Suppressor macrophage (primary cell): ENCODE data around the gene LRRC23.
"Not testable (repeated sequence)": the region's sequence is repeated elsewhere in the genome, so short reads cannot be mapped to it uniquely, and the experiment has no call there.

Experiments used
- DNase-seq, 4 experiments: peaks; one replicate each; pipeline ENCODE4 v3.0.0-alpha.2; 2020 to 2022
- total RNA-seq, 17 experiments: gene quantifications; one replicate each; lab custom pipeline; 2026; ENCODE audit warnings: mixed read lengths in 6 of 17, inconsistent platforms in 3 of 17; lab: John Stamatoyannopoulos, UW

Gene LRRC23
- total RNA-seq = 2.8 to 6.6 (median 4.2) reads per million in 17 experiments

DNA sequence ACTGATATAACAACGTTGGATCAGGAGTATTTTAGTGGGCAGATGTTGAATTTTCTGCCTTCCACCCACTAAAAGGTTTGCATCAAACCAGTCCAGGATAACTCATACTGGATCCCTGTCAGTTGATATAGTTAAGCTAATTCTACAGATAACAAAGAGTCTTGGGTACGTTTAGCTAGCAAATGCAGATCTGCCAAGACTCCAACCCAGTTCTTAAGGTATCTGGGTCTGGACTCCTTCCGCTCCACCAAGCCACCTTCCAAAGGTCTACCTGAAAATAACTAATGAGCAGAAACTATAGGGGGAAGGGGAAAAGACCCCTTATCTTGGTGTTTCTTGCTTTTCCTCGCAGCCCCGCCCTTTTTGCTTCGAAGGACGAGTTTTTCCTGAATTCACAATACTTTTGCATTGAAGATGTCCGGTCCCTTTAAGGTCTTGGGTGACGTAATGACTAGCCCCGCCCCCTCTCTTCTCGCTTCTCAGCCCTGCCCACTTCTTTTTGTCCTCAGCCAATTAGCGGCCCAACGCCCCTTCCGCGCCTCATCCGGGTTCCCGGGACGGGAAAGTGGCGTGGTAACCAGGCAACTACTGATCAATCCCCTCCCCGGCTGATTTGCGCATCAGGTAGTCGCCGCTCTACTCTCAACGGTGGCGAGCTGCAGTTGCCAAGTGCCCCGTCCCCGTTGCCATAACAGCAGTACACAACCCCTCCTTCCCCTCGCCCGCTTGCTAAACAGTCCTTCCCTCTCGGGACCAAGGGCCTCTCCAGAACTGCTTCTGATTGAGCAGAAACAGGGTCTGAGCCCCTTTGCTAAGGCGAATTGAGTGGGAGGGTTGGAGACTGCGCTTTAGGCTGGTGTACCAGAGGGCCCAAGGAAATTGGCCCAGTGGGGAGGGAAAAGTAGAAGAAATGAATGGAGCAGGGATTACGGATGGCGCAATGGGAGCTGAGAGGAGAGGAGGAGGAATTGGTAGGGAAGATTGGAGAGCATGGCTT lies at the start of gene LRRC23:
Gene LRRC23, plus strand, starts transcription at position 543 of the 997 bp plus-strand sequence. CDS start 812 bp downstream, outside the sequence.
- peak; percentile 95 to 98 (median 96) for DNase-seq

DNA sequence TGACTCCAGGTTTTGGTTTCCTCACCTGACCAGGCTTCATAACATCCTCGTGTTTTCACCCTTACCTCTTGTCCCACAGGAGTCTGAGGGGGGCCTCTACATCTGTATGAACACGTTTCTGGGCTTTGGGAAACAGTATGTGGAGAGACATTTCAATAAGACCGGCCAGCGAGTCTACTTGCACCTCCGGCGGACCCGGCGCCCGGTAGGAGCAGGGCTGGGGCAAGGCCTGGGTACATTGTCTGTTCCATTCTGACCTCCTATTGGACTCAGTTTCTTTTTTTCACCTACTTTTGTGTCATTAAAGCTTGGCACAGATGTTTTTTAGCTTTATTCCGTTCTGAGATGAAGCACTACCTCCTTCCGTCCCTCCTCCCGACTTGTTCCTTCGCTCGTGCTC lies 49.3 kb upstream of the LRRC23 start:
- no peak for DNase-seq

DNA sequence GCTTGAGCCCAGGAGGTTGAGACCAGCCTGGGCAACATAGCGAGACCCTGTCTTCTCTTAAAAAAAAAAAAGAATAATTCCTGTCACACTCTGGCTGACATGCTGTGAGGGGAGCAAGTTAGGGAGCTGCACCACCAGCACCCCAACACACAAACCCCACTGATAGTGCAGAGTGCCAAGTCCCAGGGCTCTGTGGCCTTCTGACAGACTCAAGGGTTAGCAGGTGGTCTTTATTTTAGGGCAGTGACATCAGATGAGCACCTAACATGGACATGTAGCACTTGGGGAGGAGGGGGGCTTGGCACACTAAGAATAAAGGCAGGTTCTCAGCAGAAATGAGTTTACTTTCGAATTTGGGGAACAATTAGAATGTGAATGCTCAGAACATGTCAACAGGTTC lies 45.8 kb upstream of the LRRC23 start:
- DNase-seq = no peak

GRCh38 chr12:6860116-6860515 lies 44.5 kb upstream of the LRRC23 start:
- DNase-seq = no peak

- no peak for DNase-seq
Measured at GRCh38 chr12:6860942-6861341, 43.7 kb upstream of the LRRC23 start.

DNA sequence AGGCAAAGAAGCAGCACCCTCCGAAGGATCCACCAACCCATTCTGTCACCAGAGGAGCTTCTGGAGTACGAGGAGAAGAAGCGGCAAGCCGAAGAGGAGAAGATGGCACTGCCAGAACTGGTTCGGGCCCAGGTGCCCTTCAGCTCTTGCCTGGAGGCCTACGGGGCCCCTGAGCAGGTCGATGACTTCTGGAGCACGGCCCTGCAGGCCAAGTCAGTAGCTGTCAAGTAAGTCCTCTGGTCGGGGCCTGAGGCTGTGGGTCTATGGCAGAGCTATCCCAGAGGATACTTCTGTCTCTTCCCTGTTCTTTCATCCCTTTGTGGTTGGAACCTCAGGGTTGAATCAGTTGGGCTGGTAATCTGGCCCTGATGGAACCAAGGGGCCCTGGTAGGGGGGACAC lies 43.2 kb upstream of the LRRC23 start:
- DNase-seq = no peak

DNA sequence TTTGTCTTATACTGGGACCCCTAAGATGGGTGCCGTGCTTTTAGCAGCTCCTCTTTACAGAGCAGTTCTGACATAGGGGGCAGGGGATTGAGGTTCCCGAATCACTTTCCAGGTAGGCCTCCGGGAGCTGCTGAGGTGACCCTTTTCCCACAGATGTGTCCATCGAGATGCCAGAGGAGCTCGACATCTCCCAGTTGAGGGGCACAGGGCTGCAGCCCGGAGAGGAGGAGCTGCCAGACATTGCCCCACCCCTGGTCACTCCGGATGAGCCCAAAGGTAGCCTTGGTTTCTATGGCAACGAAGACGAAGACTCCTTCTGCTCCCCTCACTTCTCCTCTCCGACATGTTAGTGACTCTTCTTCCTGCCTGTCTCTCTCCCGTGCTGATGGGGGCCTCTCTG lies 41.6 kb upstream of the LRRC23 start:
- DNase-seq = no peak

DNA sequence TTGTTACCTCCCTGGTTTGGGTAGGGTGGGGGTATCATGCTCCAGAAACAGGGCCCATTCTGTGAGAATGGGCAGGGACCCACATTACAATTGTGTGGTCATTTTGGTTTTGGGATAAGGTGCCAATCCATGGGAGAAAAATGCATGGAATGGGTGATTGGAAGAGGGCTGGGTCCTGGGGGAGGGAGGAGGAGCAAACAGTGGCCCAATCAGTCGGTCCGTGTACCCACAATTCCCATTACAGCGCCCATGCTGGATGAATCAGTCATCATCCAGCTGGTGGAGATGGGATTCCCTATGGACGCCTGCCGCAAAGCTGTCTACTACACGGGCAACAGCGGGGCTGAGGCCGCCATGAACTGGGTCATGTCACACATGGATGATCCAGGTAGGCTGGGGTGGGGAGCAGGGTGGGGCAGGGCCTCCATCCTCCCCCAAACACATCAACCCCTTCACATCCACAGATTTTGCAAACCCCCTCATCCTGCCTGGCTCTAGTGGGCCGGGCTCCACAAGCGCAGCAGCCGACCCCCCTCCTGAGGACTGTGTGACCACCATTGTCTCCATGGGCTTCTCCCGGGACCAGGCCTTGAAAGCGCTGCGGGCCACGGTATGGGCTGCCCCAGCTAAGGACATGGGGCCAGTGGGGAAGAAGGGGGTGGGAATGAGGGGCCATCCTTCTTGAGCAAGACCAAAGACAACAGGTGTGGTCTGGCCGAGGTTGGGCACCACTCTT lies 40.9 kb upstream of the LRRC23 start:
- DNase-seq = no peak

DNA sequence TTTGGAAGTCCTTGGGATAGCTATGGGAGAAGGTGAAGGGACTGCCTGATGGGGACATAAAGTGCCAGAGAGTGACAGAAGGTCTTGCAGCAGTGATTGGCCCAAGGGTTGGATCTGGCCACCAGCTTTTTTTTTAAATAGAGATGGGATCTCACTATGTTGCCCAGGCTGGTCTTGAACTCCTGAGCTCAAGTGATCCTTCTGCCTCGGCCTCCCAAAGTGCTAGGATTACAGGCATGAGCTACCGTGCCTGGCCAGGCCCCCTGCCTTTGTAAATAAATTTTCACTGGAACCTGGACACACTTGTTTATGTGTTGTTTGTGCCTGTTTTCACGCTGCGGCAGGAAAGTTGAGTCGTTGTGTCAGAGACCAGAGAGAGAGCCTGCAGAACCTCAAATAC lies 39.3 kb upstream of the LRRC23 start:
- not testable (repeated sequence) for DNase-seq

- DNase-seq = no peak
Measured at GRCh38 chr12:6866163-6866919, 38.3 kb upstream of the LRRC23 start.

GRCh38 chr12:6866920-6867412 lies 37.7 kb upstream of the LRRC23 start:
- peak in 2 of 4 experiments; percentile 86 to 88 for DNase-seq

GRCh38 chr12:6867413-6868210 lies 37.0 kb upstream of the LRRC23 start, which contains the start of gene TPI1:
Gene TPI1 (plus strand): TSS chr12:6867531. CDS start chr12:6867567, 36 bp downstream.
- peak; percentile 90 to 96 (median 93) for DNase-seq

GRCh38 chr12:6868211-6869048 lies 36.2 kb upstream of the LRRC23 start:
- peak in 1 of 4 experiments; percentile 50 for DNase-seq

GRCh38 chr12:6869049-6870021 lies 35.3 kb upstream of the LRRC23 start:
- peak; percentile 79 to 89 (median 84) for DNase-seq

DNA sequence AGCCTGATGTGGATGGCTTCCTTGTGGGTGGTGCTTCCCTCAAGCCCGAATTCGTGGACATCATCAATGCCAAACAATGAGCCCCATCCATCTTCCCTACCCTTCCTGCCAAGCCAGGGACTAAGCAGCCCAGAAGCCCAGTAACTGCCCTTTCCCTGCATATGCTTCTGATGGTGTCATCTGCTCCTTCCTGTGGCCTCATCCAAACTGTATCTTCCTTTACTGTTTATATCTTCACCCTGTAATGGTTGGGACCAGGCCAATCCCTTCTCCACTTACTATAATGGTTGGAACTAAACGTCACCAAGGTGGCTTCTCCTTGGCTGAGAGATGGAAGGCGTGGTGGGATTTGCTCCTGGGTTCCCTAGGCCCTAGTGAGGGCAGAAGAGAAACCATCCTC lies 34.3 kb upstream of the LRRC23 start:
- not testable (repeated sequence) for DNase-seq

DNA sequence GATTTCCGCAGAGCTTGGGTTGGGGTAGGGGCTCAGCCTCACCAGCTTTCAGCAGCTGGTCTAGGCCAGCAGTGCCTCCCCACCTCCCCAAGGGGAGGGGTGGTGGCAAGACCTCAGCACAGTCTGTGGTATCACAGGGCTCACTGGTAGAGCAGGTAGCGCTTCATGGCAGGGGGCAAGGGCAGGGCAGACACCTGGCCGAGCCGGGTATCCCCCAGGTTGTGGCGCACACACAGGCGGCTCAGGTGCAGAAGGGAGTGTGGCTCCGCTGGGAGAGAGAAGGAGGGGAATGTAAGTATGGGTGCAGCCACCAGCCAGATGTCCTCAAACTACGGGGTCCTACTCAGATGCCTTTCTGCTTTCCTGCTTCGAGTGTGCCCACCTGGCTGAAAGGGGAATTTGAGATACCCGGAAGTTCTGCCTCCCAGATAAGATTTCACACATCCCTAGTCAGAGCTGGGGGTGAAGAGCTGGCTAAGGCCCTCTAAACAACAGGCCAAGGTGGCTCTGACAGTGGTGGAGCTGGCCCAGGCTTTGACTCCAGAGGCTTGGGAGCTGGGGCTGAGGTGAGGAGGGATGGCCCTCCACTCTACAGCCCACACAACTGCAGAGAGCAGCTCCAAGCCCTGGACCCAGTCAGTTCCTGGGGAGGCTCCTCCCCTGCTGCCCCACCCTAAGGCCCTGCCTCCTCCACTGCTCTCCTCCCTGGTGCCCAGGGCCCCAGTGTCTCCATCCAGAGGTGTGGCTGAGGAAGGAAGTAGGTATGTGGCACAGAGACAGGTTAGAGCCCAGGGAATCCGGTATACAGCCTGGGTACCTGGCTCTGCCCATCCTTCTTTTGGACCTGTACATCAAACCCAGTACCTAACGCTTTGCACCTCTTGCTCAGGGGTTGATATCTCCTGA lies 33.3 kb upstream of the LRRC23 start:
- peak in 2 of 4 experiments; percentile 16 to 18 for DNase-seq

DNA sequence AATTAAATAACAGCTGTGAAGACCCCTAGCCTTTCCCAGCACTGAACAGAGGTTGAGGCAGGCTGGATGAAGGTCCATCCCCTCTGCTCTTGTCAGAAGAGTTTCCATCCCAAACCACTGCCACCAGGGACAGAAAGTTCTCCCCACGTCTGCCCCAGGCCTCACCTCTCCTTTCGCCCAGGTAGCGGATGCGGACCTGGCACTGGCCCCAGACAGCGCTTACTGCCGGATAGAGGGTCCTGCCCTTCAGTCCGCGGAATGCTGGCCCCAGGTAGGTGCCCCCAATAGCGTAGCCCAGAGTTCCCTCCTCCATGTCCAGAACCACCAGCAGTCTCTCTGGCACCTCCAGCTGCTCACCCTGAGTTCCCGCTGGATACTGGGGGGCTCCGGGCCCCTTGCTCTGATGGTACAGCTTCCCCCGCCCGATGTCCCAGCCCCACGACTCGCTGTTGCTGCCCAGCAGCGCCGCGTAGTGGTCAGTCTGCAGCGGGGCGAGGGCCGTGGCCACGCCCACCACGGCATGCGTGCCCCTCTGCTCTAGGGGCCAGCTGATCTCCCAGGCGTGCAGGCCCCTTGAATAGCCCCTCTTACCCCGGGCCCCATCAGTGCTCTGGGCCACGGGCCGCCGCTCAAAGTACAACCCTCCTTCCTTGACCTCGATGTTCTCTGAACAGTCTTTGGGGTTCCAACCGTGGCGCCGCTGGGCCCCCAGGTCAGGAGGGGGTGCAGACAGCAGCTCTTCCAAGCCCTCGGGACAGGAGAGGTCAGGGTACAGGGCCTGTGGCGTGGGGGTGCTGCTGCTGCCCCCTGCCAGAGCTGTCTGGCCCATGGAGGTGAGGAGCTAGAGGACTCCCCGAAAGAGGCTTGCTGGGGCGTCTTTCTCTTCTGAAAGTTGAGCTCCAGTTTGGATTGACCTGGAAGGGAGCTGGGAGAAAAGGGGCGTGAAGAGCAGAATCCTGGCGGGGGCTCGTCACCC lies 32.3 kb upstream of the LRRC23 start:
- peak; percentile 83 to 93 (median 90) for DNase-seq
